Epidermal melanocyte (primary cell): Measurements from ENCODE around the gene TYK2.
"Not testable (repeated sequence)": the region's sequence is repeated elsewhere in the genome, so short reads cannot be mapped to it uniquely, and the experiment has no call there.

Experiments
- DNase-seq: peaks from one replicate; pipeline ENCODE4 v3.0.0; 2011; ENCODE audit warnings: low spot score; ENCODE audit not compliant: insufficient read length

Gene TYK2

DNA sequence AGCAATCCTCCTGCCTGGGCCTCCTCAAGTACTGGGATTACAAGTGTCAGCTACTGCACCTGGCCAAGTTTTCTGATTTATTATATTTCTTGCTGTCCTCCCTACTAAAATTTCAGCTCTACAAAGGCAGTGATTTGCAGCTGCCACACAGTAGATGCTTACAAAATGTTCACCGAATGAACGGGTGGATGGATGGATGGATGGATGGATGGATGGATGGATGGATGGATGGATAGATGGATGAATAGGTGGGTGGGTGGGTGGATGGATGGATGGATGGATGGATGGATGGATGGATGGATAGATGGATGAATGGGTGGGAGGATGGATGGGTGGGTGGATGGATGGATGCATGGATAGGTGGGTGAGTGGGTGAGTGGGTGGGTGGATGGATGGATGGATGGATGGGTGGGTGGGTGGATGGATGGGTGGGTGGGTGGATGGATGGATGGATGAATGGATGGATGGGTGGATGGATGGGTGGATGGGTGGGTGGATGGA lies 3.2 kb downstream of the TYK2 start:
- DNase-seq = not testable (repeated sequence)

DNA sequence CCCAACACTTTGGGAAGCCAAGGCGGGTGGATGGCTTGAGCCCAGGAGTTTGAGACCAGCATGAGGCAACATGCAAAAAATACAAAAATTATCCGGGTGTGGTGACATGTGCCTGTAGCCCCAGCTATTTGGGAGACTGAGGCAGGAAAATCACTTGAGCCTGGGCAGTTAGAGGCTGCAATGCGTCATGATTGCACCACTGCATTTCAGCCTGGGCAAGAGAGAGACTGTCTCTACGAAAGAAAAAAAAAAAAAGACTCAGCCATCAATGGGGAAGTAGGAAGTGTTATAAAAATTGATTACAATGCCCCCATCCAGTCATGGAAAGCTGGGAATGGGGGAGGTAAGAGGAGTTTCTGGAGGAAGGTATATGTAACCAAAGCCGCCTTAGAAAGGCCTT lies 5.4 kb downstream of the TYK2 start:
- DNase-seq = no peak

DNA sequence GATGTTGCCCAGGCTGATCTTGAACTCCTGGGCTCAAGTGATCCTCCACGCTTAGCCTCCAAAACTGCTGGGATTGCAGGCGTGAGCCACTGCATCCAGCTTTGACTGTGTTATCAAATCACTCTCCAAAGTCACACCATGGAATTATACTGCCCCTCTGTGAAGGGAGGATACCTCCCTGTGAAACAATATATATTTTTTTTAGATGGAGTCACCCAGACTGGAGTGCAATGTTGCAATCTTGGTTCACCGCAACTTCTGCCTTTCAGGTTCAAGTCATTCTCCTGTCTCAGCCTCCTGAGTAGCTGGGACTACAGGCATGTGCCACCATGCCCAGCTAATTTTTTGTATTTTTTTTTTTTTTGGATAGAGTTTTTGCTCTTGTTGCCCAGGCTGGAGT lies 7.7 kb downstream of the TYK2 start:
- DNase-seq = no peak

DNA sequence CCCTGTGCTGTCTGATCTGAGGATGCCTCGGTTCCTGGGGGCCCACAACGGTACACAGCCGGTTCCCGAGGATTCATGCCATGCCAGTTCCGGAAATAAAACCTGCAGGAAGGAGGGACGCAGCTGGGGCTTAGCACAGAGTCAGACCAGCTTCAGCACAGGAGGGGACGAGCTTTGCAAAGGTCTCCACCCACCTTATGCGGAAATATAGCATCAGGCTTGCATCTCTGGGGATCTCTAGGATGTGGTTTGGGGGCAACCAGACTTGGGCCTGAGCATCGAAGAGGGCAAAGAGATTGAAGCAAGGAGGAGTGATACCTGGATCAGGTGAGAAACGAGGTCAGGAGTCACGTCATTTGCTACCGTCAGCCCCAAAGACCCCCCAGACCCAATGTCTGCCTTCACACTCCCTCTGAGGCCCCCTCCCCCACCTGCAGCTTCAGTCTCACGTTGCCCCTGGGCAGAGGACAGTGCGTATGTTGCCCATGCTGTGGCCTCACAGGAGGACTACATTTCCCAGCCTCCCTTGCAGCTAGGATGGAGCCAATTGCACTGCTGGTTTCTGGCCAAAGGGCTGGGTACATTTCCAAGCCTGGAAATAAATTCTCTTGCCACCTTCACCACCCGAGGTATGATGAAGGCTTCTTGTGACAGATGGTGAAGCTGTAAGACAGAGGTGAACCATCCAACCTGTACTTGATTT lies 12.1 kb downstream of the TYK2 start:
- no peak for DNase-seq

DNA sequence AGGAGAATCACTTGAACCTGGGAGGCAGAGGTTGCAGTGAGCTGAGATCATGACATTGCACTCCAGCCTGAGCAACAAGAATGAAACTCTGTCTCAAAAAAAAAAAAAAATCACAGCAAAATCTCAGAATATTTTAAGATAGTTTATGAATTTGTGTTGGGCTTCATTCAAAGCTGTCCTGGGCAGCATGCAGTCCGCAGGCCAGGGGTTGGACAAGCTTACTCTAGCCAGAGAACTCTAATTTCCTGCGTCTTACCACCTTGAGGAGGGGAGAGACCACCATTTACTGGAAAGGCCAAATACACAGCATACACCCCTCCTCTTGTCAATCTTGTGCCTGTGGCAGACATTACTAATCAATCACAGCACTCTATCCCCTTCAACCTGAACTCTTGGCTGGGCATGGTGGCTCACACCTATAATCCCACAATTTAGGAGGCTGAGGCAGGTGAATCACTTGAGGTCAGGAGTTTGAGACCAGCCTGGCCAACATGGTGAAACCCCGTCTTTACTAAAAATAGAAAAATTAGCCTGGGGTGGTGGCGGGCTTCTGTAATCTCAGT lies 13.3 kb downstream of the TYK2 start:
- not testable (repeated sequence) for DNase-seq

GRCh38 chr19:10365518-10365917 lies 14.9 kb downstream of the TYK2 start:
- no peak for DNase-seq

DNA sequence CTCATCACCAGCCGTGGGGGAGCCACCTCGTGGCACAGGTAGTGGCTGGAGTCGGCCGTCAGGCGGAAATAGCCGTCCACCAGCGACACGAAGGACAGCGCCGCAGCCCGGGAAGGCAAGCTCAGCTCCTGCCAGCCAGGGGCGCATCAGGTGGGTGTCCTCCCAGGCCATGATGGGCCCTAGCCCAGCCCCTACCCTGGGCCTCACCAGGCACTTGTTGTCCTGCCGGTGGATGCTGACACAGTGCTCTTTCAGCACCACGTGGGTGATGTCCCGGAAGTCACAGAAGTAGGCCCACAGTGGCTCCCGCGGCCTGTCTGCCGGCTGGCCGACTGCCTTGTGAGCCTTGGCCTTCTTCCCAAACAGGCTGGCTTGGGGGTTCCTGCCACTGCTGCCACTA lies 15.7 kb downstream of the TYK2 start:
- no peak for DNase-seq

DNA sequence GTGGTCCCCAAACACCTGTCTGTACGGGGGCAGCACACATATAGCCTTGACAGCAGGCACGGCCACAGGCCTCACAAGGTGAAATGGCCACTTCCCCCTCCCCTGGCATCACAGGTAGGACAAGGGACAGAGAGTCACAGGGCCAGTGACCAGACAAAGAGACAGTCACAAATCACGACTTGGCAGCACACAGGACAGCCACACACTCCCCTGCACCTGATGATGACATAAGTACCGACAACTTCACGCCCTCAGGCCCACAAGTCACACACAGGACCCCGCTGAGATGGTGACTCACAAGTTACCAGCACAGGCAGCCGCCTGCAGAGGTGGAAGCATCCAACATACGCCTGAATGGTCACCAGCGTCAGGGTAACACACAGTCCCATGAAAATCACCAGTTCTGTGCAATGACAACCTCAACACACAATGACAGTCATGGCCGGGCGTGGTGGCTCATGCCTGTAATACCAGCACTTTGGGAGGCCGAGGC lies 16.5 kb downstream of the TYK2 start:
- no peak for DNase-seq

DNA sequence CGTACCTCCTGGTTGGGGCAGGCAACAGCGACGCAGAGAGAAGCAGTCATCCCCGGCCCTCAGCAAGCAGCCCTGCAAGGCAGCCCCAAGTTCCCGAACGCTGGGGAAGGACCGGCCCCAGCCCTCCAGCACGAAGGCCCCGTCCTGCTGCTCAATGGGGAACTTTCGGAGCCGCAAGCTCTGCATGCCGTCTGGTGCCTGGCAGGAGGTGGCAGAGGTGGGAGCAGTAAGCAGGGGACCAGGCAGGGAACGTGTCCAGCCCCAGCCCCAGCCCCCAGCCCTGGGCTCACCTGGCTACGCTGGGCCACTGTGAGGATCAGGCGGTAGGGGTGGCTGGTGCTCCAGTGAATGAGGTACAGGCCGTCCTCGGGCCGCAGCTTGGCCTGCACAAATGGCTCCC lies 18.1 kb downstream of the TYK2 start:
- no peak for DNase-seq

DNA sequence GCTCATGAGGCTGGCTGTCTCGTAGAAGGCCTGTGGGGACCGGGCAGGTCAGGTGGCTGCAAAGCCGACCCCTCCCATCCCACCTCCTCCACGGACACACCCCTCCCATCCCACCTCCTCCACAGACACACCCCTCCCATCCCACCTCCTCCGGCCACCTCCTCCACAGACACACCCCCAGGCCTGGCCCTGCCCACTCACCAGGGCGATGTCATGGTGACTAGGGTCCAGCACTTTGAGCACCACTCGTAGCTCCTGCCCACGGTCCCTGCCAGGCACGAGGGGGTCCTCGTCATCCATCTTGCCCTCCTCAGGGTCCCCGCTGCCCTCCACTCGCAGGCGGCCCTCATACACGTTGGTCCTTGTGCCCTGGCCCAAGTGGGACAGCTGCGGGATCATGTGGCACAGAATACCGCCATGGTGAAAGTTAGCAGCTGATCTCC lies 18.8 kb downstream of the TYK2 start:
- DNase-seq = no peak

DNA sequence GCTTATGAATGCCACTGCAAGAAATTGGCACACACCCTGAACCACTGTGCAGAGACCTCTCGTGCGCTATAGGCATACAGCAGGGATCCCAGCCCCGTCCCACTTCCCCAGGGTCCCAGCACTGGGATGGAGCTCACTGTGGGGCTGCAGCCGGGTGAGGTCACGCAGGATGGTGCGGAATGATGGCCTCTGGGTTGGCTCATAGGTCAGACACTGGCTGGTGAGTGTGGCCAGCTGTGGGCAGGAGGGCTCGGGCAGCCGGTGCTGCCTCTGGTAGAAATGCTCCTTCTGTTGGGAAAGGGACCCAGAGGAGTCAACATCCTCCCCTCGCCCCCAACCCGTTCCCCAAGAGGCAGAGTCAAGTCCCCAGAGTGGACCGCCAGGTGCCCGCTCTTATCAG lies 23.9 kb downstream of the TYK2 start:
- DNase-seq = no peak

GRCh38 chr19:10353793-10354391 lies 26.5 kb downstream of the TYK2 start:
- DNase-seq = no peak

- DNase-seq = no peak
Measured at GRCh38 chr19:10352764-10353671, 27.4 kb downstream of the TYK2 start.

DNA sequence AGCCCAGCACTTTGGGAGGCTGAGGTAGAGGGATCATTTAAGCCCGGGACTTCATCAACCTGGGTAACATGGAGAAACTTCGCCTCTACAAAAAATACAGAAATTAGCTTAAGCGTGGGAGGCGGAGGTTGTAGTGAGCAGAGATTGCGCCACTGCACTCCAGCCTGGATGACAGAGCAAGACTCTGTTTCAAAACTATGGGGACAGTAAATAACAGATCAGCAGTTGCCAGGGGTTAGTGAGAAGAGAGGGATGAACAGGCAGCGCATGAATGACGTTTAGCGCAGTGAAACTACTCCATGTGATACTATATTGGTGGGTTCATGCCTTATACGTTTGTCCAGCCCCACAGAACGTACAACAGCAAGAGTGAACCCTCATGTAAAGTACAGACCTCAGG lies 33.9 kb downstream of the TYK2 start:
- DNase-seq = no peak

DNA sequence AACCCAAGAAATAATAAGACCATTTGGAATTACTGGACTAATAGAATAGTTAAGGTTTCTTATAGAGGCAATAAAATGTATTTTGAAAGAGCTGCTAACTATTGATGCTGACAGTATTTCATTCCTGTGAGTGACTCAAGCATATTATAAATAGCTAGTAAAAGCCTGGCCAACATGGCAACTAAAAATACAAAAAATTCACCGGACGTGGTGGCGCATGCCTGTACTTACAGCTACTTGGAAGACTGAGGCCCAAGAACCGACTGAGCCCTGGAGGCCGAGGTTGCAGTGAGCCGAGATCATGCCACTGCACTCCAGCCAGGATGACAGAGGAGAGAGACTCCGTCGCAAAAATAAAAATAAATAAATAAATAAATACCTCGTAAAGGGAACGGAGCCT lies 35.6 kb downstream of the TYK2 start:
- no peak for DNase-seq

DNA sequence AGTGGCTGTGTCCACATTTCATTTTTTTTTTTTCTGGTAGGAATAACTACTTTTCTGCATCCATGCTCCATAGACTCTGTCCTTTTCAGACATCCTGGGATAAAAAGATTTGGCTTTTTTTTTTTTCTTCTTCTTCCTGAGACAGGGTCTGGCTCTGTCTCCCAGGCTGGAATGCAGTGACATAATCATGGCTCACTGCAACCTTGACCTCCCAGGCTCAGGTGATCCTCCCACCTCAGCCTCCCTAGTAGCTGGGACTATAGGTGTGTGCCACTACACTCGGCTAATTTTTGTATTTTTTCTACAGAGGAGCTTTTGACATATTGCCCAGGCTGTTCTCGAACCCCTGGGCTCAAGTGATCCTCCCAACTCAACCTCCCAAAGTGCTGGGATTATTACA lies 36.9 kb downstream of the TYK2 start:
- no peak for DNase-seq

DNA sequence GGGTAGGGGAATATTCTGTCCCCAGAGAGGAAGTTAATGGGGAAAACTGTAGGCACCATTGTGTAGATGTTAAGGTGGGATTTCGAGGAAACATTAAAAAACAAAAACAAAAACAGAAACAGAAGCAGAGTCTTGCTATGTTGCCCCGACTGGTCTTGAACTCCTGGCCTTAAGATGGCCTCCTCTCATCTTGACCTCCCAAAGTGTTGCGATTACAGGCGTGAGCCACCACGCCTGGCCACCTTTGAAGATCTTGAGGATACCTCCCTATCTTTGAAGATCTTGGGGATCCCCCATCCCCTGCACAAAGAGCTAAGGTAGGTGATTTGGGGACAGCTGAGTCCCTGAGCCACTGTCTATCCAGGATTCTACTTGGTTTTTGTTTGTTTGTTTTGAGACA lies 40.4 kb downstream of the TYK2 start:
- no peak for DNase-seq

- DNase-seq = no peak
Measured at GRCh38 chr19:10339380-10339960, 40.9 kb downstream of the TYK2 start, which contains the start of gene ICAM3. TSS of gene ICAM3 (minus strand) at chr19:10339624. CDS start at chr19:10339614, 10 bp downstream.

DNA sequence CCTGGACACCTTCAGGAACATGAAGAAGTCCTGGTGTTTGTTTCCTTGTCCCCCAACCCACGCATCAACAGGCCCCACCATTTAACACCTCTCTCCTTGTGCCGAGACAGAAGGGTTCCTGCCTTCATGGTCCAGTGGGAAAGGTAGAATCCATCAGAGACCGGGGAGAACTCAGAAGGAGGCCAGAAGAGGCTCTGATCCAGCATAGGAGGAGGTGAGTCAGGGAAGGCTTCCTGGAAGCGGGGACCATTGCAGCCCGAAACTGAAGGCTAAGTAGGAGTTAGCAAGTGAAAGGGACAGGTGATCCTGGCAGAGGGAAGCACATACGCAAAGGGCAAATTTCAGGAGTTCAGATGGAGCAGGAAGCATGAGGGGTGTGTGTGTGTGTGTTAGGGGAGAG lies 41.4 kb downstream of the TYK2 start:
- DNase-seq = no peak

GRCh38 chr19:10336725-10337124 lies 43.6 kb downstream of the TYK2 start:
- not testable (repeated sequence) for DNase-seq

GRCh38 chr19:10335352-10335985 lies 44.9 kb downstream of the TYK2 start:
- DNase-seq = no peak
